Mammary epithelial cell (primary cell): ENCODE data around the gene PAK3.

Experiments used
- EZH2 ChIP-seq: IDR thresholded peaks from 2 replicates; pipeline ENCODE4 v1.6.1; 2012; ENCODE audit warnings: low read length, inconsistent platforms, borderline replicate concordance
- TF ChIP-seq, protein P1 (sequence below), 2 donors: IDR thresholded peaks in 1 of 2; conservative IDR thresholded peaks in 1 of 2; 2 replicates each; pipeline ENCODE4 v1.5.1; 2011 to 2012; ENCODE audit warnings: inconsistent platforms in 2 of 2, low read length in 2 of 2, mild to moderate bottlenecking in 2 of 2, control low read depth in 1 of 2, low read depth in 1 of 2; ENCODE audit not compliant: insufficient read depth in 1 of 2; ENCODE audit errors: extremely low read depth in 1 of 2

DNA sequence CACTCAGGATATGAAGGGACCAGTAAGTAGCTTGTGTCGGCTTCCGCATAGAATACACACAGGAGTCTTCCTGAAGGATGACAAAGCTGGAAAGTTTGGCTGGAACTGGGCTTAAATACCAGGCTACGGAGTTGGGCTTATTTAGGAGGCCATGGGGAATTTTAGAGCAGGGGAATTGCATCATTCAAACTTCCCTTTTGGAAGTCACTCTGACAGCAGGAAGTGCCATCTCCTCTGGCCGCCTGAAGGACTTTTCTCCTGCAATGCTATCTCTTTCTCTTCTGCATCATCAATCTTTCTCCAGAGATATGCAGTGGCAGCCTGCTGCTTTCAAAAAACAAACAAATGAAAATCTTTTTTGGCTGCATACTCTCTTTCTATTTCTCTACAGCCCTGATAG, 48.4 kb upstream of the PAK3 start:
- TF ChIP-seq, protein P1, sequence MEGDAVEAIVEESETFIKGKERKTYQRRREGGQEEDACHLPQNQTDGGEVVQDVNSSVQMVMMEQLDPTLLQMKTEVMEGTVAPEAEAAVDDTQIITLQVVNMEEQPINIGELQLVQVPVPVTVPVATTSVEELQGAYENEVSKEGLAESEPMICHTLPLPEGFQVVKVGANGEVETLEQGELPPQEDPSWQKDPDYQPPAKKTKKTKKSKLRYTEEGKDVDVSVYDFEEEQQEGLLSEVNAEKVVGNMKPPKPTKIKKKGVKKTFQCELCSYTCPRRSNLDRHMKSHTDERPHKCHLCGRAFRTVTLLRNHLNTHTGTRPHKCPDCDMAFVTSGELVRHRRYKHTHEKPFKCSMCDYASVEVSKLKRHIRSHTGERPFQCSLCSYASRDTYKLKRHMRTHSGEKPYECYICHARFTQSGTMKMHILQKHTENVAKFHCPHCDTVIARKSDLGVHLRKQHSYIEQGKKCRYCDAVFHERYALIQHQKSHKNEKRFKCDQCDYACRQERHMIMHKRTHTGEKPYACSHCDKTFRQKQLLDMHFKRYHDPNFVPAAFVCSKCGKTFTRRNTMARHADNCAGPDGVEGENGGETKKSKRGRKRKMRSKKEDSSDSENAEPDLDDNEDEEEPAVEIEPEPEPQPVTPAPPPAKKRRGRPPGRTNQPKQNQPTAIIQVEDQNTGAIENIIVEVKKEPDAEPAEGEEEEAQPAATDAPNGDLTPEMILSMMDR (conservative IDR thresholded peaks at IDR 0.05 in 1 of 2, IDR thresholded peaks at IDR 0.05 in 1 of 2; ENCODE audit: extremely low read depth in 1 of 2, insufficient read depth in 1 of 2, low read depth in 1 of 2, low read length in 2 of 2), result no peak
- no peak for TF ChIP-seq EZH2
